GM21367 (cell line): ENCODE results near the gene RAD18.

ENCODE experiments used
- ATAC-seq: cut with Tn5 transposase; IDR thresholded peaks from one replicate; pipeline ENCODE4 v1.9.1; 2021; ENCODE audit not compliant: unreplicated experiment

The RAD18 gene

DNA sequence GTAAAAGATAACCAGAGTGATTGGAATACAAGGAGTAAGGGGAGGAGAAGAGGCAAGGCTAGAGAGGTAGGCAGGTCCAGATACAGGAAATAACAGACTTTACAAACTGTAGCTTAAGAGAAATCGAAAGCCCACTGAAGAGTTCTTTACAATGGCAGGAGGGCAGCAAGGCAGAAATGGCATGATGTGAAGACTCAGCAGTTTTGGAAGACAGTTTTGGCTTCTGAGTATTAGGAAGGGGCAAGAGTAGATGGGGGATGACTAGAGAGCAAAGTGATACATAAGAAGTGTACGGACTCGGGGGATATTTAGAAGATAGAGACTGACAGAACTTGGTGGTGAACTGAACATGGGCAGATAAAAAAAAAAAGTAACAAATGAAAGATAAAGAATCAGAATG, 54.1 kb downstream of the RAD18 start:
- ATAC-seq, result no peak

DNA sequence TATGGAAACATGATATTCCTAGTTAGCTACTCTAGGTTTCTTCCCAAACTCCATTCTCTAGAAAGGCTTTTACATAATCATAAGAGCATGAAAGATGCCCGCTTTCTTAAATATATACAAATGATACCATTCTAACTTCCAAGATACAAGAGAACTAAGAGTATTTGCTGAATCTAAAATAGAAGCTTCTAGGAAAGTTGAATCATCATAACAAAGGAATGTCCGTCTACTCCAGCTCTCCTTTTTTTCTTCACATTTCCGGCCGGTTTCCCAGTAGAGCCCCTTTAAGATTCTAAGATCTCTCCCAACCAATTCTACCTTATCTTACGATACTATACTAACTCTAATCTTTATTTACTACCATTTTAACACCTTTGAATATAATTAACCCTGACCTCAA, 60.1 kb downstream of the RAD18 start:
- no peak for ATAC-seq

GRCh38 chr3:8900869-8901268, 62.4 kb downstream of the RAD18 start:
- no peak for ATAC-seq

- ATAC-seq, result no peak
Measured at GRCh38 chr3:8899876-8900460, 63.3 kb downstream of the RAD18 start.

GRCh38 chr3:8895829-8896228, 67.4 kb downstream of the RAD18 start:
- ATAC-seq, result no peak

- no peak for ATAC-seq
Measured at GRCh38 chr3:8893001-8893400, 70.3 kb downstream of the RAD18 start.

DNA sequence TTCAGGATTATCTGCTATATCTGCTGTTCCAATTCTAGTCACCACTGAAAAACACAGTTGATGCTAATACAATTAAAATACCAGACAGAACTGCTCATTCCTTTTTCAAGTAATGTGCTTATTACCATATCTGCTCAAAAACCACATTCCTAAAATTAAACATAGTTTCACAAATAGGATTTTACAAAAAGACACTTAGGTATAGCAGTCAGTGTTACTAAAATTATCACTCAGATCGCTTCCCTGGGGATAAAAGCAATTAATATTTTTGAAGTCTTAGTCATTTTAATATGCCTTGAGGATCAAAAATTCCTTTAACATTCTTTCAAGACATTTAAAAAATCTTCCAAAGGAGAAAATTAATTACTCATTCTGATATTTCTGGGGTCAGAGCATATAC, 71.5 kb downstream of the RAD18 start:
- no peak for ATAC-seq

DNA sequence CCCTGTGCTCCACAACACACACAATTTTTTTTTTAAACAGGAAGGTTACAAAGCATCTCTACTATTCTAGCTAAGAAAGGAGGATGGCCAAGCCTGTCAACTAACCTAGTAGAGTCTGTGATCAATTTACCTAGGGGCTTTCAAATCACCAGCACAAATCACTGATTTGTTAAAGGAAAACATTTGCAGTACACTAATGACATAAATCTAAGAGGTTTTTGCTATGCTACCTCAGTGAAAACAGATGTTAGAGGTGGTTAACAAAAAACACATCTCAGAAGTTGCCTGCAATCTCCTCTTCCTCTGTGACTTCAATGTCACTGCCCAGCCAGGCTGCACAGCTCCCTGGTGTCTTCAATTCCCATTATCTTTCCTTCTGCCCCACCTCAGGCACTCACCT, 72.0 kb downstream of the RAD18 start:
- ATAC-seq, result no peak

- ATAC-seq, result no peak
Measured at GRCh38 chr3:8888301-8888915, 74.9 kb downstream of the RAD18 start.

GRCh38 chr3:8887435-8888300, 75.6 kb downstream of the RAD18 start:
- no peak for ATAC-seq

DNA sequence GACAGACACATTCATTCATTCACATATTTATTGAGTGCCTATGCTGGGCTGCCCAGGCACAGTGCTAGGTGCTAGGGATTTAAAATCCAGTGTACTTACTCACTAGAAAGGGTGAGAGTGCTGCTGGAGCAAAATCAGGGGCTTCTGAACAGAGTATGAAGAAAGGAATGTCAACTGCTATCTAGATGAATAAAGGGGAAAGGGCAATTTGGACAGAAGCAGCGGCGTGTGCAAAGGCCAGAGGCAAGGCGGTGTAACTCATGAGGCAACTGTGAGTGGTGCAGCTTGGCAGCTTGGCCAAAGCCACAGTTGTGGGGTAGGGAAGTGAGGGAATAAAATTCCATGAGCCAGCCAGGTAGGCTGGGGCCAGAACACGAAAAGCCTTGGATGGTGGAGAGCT, 76.7 kb downstream of the RAD18 start:
- ATAC-seq, result no peak

GRCh38 chr3:8885536-8886316, 77.5 kb downstream of the RAD18 start:
- no peak for ATAC-seq

DNA sequence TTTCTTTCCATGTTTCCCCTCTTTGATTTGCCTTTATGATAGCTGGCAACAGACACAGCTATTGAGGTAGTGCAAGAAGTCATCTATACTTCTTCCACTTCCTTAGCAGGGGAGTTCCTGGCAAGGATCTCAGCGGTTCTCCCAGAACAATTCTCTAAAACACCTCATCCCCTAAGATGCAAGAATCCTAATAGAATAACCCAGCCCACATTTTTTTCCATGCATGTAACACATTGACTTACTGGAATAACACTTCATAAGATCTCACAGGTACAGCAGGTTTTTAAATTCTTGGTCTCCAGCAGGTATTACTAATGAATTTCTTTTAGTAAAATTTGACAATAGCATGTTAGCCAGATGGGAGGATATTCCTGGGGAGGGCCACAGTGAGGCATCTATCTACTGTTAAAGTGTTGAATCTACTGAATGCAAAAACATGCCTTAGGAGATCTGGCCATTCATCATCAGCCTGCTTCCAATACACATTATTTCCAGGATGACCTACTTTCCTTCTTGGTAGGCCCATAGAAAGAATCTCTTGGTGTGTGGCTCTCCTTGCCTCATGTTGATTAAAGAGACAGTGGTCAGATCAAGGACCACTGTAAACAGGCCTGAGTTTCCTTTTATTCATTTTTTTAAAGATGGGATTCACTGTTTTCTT, 78.5 kb downstream of the RAD18 start:
- no peak for ATAC-seq

DNA sequence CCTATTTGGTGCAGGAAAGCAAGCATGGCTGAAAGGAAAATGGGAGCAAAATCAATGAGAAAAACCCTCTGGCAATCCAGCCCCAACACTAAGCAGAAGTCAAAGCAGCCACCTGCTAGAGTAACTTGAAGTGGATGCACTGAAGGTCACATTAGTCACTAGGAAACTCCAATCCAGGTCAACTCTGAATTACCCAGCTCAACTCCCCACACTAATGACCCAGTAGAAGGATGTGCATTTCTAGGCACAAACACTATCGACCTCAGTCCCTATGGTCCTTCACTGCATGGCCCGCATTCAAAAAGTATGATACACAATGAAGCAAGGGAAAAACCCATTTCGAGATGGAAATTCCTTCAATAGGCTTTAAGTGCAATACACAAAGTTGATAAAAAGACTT, 80.6 kb downstream of the RAD18 start:
- ATAC-seq, result no peak

DNA sequence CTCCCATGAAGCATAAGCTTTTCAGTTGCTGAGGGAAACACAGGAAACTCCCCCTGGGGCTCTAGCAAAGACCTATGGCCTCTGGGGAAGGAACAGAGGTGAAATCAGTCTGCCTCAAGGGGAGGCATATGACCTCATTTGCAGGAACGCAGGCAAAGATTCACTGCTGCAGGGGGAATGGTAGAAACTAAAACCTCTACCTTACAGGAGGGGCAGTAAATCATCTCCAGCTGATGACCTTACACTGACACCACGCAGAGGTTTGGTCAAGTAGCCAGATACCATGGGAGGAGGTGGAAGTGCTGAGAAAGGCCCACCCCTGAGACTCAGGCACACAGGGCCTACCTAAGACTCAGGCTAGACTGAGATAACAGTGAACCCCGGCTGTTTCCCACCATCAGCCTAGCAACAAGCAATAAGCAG, 81.1 kb downstream of the RAD18 start:
- ATAC-seq, result no peak

DNA sequence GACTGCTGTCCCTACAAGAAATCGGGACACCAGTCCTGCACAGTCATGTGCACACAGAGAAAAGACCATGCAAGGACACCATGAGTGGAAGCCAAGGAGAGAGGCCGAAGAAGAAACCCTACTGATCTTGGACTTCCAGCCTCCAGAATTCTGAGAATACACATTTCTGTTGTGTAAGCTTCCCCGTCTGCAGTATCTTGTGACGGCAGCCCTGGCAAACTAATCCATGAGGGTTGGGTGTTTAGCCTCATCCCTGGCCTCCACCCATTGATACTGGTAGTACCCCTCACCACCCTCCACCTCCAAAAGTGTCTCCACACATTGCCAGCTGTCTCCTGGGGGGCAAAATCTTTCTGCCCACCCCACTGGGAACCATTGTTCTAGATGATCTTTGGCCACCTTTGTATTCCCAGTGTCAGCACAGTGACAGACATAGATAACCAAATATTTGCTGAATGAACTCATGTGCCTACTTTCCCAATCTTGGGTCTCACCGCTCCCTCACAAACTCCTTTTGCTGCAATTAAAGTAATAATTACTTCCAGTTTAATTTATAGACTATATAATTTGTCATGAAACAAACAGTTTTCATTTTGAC, 83.8 kb downstream of the RAD18 start:
- no peak for ATAC-seq

DNA sequence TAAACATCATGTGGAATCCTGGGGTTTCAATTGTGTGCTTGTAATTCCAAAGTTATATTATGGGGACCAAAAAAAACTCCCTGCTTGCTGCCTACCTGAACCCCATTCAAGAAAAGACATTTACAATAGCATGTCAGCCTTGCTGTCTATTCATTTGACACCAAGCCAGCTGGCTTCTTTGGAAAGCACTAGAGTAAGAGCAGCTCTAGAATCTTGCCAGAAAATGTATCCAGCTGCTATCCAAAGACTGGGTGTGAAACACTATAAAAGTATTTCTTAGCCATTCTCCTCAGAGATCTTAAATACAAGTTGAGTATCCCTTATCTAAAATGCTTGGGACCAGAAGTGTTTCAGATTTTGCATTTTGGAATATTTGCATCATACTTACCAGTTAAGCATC, 87.4 kb downstream of the RAD18 start:
- ATAC-seq, result no peak

- no peak for ATAC-seq
Measured at GRCh38 chr3:8873740-8874139, 89.5 kb downstream of the RAD18 start.

- ATAC-seq, result no peak
Measured at GRCh38 chr3:8872261-8872660, 91.0 kb downstream of the RAD18 start.

DNA sequence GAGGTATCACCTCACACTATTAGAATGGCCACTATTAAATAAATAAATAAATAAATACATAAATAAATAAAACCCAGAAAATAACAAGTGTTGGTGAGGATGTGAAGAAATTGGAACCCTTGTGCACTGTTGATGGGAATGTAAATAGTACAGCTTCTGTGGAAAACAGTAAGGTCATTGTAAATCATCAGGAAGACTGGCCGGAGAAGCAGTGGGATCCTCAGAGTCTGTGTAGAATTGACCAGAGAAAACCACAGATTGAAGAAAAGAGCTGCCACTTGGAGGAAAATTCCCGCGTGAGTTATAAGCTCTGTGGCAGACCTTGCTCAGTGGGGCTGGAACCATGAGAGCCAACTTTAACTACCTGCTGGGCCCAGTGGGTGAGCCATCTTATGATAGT, 92.0 kb downstream of the RAD18 start:
- no peak for ATAC-seq

- no peak for ATAC-seq
Measured at GRCh38 chr3:8870134-8870533, 93.1 kb downstream of the RAD18 start.
